IMR-90 (cell line): ENCODE measurements around the gene ARID3C. TPM values are rescaled to one million over a fixed set of nuclear protein-coding genes. Genes with fewer than 3 reads are reported as not detected.

Experiments
- ATAC-seq: fragments of 200-7000 bp; cut with Tn5 transposase; 2 replicates; pipeline ENCODE4 v1.9.1; 2020; ENCODE audit warnings: low read depth, mild to moderate bottlenecking, moderate library complexity
- BruUV-seq: library from RNA; stranded (reverse); fragments of 400-500 nt; replicated peaks from 2 replicates; lab custom pipeline; 2021; lab: Mats Ljungman, UMichigan
- CTCF ChIA-PET: fragments of 300-600 bp; formaldehyde crosslinking; extraction: SDS; loops from one replicate; lab custom pipeline; 2021; ENCODE audit warnings: antibody characterized with exemption; lab: Yijun Ruan, JAX
- POLR2A ChIA-PET: fragments of 300-600 bp; sonication (Branson Sonifier 250); formaldehyde crosslinking; loops from one replicate; lab custom pipeline; 2022; ENCODE audit warnings: antibody characterized with exemption; ENCODE audit not compliant: unreplicated experiment; lab: Charles Lee
- DNase-seq: peaks from one replicate; pipeline ENCODE4 v3.0.0; 2013
- H2AFZ ChIP-seq: replicated peaks from 2 replicates; pipeline ENCODE3; 2013; ENCODE audit warnings: low read length, mild to moderate bottlenecking; ENCODE audit not compliant: poor library complexity
- H2AK5ac ChIP-seq: 2 replicates; pipeline ENCODE4 v1.6.1; 2013; ENCODE audit warnings: low read depth, low read length, inconsistent platforms
- H2AK9ac ChIP-seq: replicated peaks from 2 replicates; pipeline ENCODE3; 2013; ENCODE audit warnings: mild to moderate bottlenecking, low read depth, low read length, moderate library complexity; ENCODE audit not compliant: poor library complexity
- H2BK120ac ChIP-seq: 2 replicates; pipeline ENCODE4 v1.6.1; 2013; ENCODE audit warnings: low read depth, low read length, inconsistent platforms
- H2BK15ac ChIP-seq: 3 replicates; pipeline ENCODE4 v1.6.1; 2013; ENCODE audit warnings: low read depth, low read length, inconsistent platforms
- H2BK20ac ChIP-seq: 2 replicates; pipeline ENCODE4 v1.6.1; 2013; ENCODE audit warnings: low read depth, mild to moderate bottlenecking, inconsistent platforms, low read length, moderate library complexity
- H2BK5ac ChIP-seq: 2 replicates; pipeline ENCODE4 v1.6.1; 2013; ENCODE audit warnings: mild to moderate bottlenecking, low read depth, low read length, inconsistent platforms; ENCODE audit not compliant: poor library complexity, severe bottlenecking
- H3K14ac ChIP-seq: replicated peaks from 2 replicates; pipeline ENCODE4 v1.6.1; 2013; ENCODE audit warnings: low read depth, low read length, inconsistent platforms
- H3K18ac ChIP-seq: 2 replicates; pipeline ENCODE4 v1.6.1; 2013; ENCODE audit warnings: low read depth, low read length, control low read depth
- H3K23ac ChIP-seq: 2 replicates; pipeline ENCODE4 v1.6.1; 2013; ENCODE audit warnings: low read depth, low read length, inconsistent platforms
- H3K27ac ChIP-seq: 2 replicates; pipeline ENCODE4 v1.5.1; 2013; ENCODE audit warnings: mild to moderate bottlenecking, control low read depth, low read length; ENCODE audit not compliant: insufficient read depth
- H3K27me3 ChIP-seq: 2 replicates; pipeline ENCODE4 v1.6.1; 2013; ENCODE audit warnings: low read length; ENCODE audit not compliant: control insufficient read depth, insufficient read depth
- H3K36me3 ChIP-seq: 2 replicates; pipeline ENCODE4 v1.6.1; 2013; ENCODE audit warnings: low read length, mixed read lengths; ENCODE audit not compliant: control insufficient read depth, insufficient read depth
- H3K4ac ChIP-seq: 2 replicates; pipeline ENCODE4 v1.6.1; 2013; ENCODE audit warnings: low read depth, low read length, inconsistent platforms
- H3K4me1 ChIP-seq: 2 replicates; pipeline ENCODE4 v1.6.1; 2013; ENCODE audit warnings: low read length, mixed read lengths; ENCODE audit not compliant: control insufficient read depth, insufficient read depth
- H3K4me2 ChIP-seq: 2 replicates; pipeline ENCODE4 v1.6.1; 2013; ENCODE audit warnings: low read depth, mild to moderate bottlenecking, control low read depth, low read length, moderate library complexity
- H3K4me3 ChIP-seq: 2 replicates; pipeline ENCODE4 v1.5.1; 2013; ENCODE audit warnings: low read depth, mild to moderate bottlenecking, control low read depth, low read length, moderate library complexity; ENCODE audit not compliant: insufficient read depth
- H3K56ac ChIP-seq: 2 replicates; pipeline ENCODE4 v1.6.1; 2013; ENCODE audit warnings: low read length, inconsistent platforms; ENCODE audit not compliant: insufficient read depth; ENCODE audit errors: extremely low read depth
- H3K79me1 ChIP-seq, 2 experiments: 2 replicates each; pipeline ENCODE4 v1.6.1; 2013; ENCODE audit warnings: low read length in 2 of 2, inconsistent platforms in 1 of 2, low read depth in 1 of 2
- H3K9ac ChIP-seq: 2 replicates; pipeline ENCODE4 v1.6.1; 2013; ENCODE audit warnings: low read depth, low read length, control low read depth
- H3K9me1 ChIP-seq: 2 replicates; pipeline ENCODE4 v1.6.1; 2013; ENCODE audit warnings: low read length, inconsistent platforms; ENCODE audit not compliant: insufficient read depth
- H3K9me3 ChIP-seq: 2 replicates; pipeline ENCODE4 v1.6.1; 2013; ENCODE audit warnings: low read length; ENCODE audit not compliant: control insufficient read depth, insufficient read depth
- H4K20me1 ChIP-seq: 2 replicates; pipeline ENCODE4 v1.6.1; 2013; ENCODE audit warnings: low read length, inconsistent platforms; ENCODE audit not compliant: insufficient read depth
- H4K5ac ChIP-seq: 2 replicates; pipeline ENCODE4 v1.6.1; 2013; ENCODE audit warnings: mild to moderate bottlenecking, low read depth, low read length, control low read depth
- H4K8ac ChIP-seq, 2 experiments: 2 replicates each; pipeline ENCODE4 v1.6.1; 2013; ENCODE audit warnings: low read depth in 2 of 2, low read length in 2 of 2, control low read depth in 1 of 2, inconsistent platforms in 1 of 2
- H4K91ac ChIP-seq: 2 replicates; pipeline ENCODE4 v1.6.1; 2013; ENCODE audit warnings: low read depth, low read length, inconsistent platforms; ENCODE audit not compliant: insufficient read depth
- BHLHE40 ChIP-seq: fragments of 150-350 bp; IDR thresholded peaks from 2 replicates; pipeline ENCODE4 v1.6.1; 2016; ENCODE audit warnings: mild to moderate bottlenecking, low read depth, low read length
- CEBPB ChIP-seq: IDR thresholded peaks from 2 replicates; pipeline ENCODE4 v1.6.1; 2012; ENCODE audit warnings: low read depth, low read length, improper control_type of control experiment
- MAFK ChIP-seq: IDR thresholded peaks from 2 replicates; pipeline ENCODE4 v1.6.1; 2012; ENCODE audit warnings: low read depth, low read length, improper control_type of control experiment
- MXI1 ChIP-seq: IDR thresholded peaks from 2 replicates; pipeline ENCODE4 v1.6.1; 2012; ENCODE audit warnings: low read depth, mild to moderate bottlenecking, low read length, moderate library complexity, borderline replicate concordance
- RCOR1 ChIP-seq: IDR thresholded peaks from 2 replicates; pipeline ENCODE4 v1.6.1; 2012; ENCODE audit warnings: mild to moderate bottlenecking, low read length, improper control_type of control experiment; ENCODE audit not compliant: insufficient replicate concordance
- WGBS, 2 experiments: methylation state at CpG; one replicate each; pipeline versions ENCODE4 v1.1.5 to v1.1.7; 2013; ENCODE audit warnings: missing lambda C conversion rate in 2 of 2; ENCODE audit not compliant: insufficient read length in 1 of 2; ENCODE audit errors: extremely low coverage in 2 of 2; 5-methylcytosine and 5-hydroxymethylcytosine counted together
- dilution Hi-C: fragments of 300-500 bp; cut with HindIII; formaldehyde crosslinking; loops from one replicate; pipeline ENCODE4 v1.14.3; 2018; ENCODE audit warnings: low sequenced_read_pairs; ENCODE audit not compliant: unreplicated experiment
- in situ Hi-C: fragments of 300-500 bp; cut with MboI; formaldehyde crosslinking; loops from 3 replicates; pipeline ENCODE4 v1.14.3; 2019; ENCODE audit warnings: low sequenced_read_pairs, inconsistent platforms, mixed read lengths
- intact Hi-C: fragments of 100-400 bp; cut with micrococcal nuclease; formaldehyde crosslinking; loops from 2 replicates; pipeline ENCODE4 v1.10.0; 2022
- polyA plus RNA-seq, 3 experiments: library from polyadenylated mRNA; depleted of rRNA; stranded (reverse); fragments of >200 nt; gene quantifications; 2 replicates each; pipeline ENCODE4 v1.2.3, GENCODE V29; 2012; ENCODE audit warnings: low replicate concordance in 1 of 3
- total RNA-seq: library from RNA; depleted of rRNA; stranded (reverse); fragments of >200 nt; gene quantifications from 2 replicates; pipeline ENCODE4 v1.2.3, GENCODE V29; 2012

Gene ARID3C
- total and polyA plus RNA-seq, 2 of the 4 experiments (the other 2 are of a cell fraction) = 0.07 TPM; not detected in 1

- Histone ChIP-seq H4K91ac (no peak overlapping the region), H3K23ac (no peak overlapping the region), H2AK5ac (no peak overlapping the region), H3K36me3 (peaks cover 3% of the 10 kb centered on the region; the same call in 1 of the 2 replicates), H3K27ac (no peak overlapping the region), H4K5ac (no peak overlapping the region), H2AK9ac (no peak overlapping the region), H3K4me3 (no peak overlapping the region), H3K14ac (no peak overlapping the region), H4K20me1 (peaks cover 9% of the 10 kb centered on the region), H2BK15ac (no peak overlapping the region), H3K4ac (no peak overlapping the region), H3K4me1 (no peaks in the 10 kb centered on the region), H3K9ac (no peak overlapping the region), H3K27me3 (no peaks in the 10 kb centered on the region), H2AFZ (no peak overlapping the region), H3K9me1 (peaks cover 5% of the 10 kb centered on the region), H4K8ac (no peak overlapping the region), H3K4me2 (no peak overlapping the region), H2BK20ac (no peak overlapping the region), H3K79me1 (peaks cover 51 to 58% of the 10 kb centered on the region in 2 experiments), H3K9me3 (no peaks in the 10 kb centered on the region), H3K56ac (no peak overlapping the region), H2BK120ac (no peak overlapping the region), H3K18ac (no peak overlapping the region), H2BK5ac (no peak overlapping the region)
- no peak for TF ChIP-seq RCOR1
- no peak for TF ChIP-seq CEBPB
- no peak for TF ChIP-seq MXI1
- no peak for TF ChIP-seq BHLHE40
- peak; percentile 73 for TF ChIP-seq MAFK
- BruUV-seq = no TSS peak
- in situ Hi-C loops (no loop called here), dilution Hi-C loops (no loop called here), intact Hi-C loops (no loop called here)
- POLR2A ChIA-PET = no interaction called here
- WGBS, 2 experiments = no CpG with 5 or more reads among the region's 5 CpGs
- CTCF ChIA-PET = interaction anchor here (0.9 kb wide), 1 partner anchor 23 kb away, joined by 4 read pairs; the partner anchor contains the start of gene GALT
- ATAC-seq = no peak
- no peak for DNase-seq
Observed at GRCh38 chr9:34669809-34670562, 41.1 kb upstream of the ARID3C start.
